Testis (tissue), 3 donors: ENCODE results near the gene CEP152. TPM values are rescaled to one million over a fixed set of nuclear protein-coding genes. Genes with fewer than 3 reads are reported as not detected.

ENCODE experiments used
- DNase-seq: peaks from one replicate; pipeline ENCODE4 v3.0.0-alpha.2; 2019
- H3K27ac ChIP-seq, 2 donors: fragments of 200-600 bp; sonication (generic); one replicate each; pipeline ENCODE4 v1.5.1; 2019
- H3K27me3 ChIP-seq: fragments of 200-600 bp; sonication (generic); one replicate; pipeline ENCODE4 v1.5.1; 2019
- H3K36me3 ChIP-seq: fragments of 200-600 bp; sonication (generic); one replicate; pipeline ENCODE4 v1.5.1; 2017; ENCODE audit warnings: low read depth; ENCODE audit errors: missing control alignments
- H3K4me1 ChIP-seq: fragments of 200-600 bp; sonication (generic); one replicate; pipeline ENCODE4 v1.5.1; 2019
- H3K4me3 ChIP-seq, 2 donors: fragments of 200-600 bp; sonication (generic); one replicate each; pipeline ENCODE4 v1.5.1; 2017 to 2019
- H3K9me3 ChIP-seq: fragments of 200-600 bp; sonication (generic); one replicate; pipeline ENCODE4 v1.5.1; 2017
- CTCF ChIP-seq, 3 experiments: fragments of 450-650 bp in 2 of 3; fragments of 200-600 bp in 1 of 3; sonication (generic) in 1 of 3; IDR thresholded peaks; one replicate each; pipeline ENCODE4 v1.5.1; 2016 to 2019; ENCODE audit warnings: antibody characterized with exemption in 3 of 3, mild to moderate bottlenecking in 2 of 3, moderate library complexity in 1 of 3
- POLR2A ChIP-seq: fragments of 450-650 bp; IDR thresholded peaks from one replicate; pipeline ENCODE4 v1.6.1; 2017; ENCODE audit warnings: antibody characterized with exemption, mild to moderate bottlenecking, moderate library complexity
- WGBS, 2 donors: methylation state at CpG; one replicate each; pipeline ENCODE4 v1.1.5; 2018; 5-methylcytosine and 5-hydroxymethylcytosine counted together
- intact Hi-C: fragments of 100-400 bp; cut with DNase I; formaldehyde crosslinking; loops from one replicate; pipeline ENCODE4 v1.15.1; 2023; ENCODE audit warnings: low total_unique reads
- polyA plus RNA-seq: library from polyadenylated mRNA; stranded (reverse); fragments of 350-450 nt; fragmentation: Illumina TruSeq; extraction: RNeasy Lipid Tissue Mini Kit (QIAGEN cat#74804); gene quantifications from one replicate; pipeline ENCODE4 v1.2.3, GENCODE V29; 2014; ENCODE audit warnings: low read depth, low replicate concordance; ENCODE audit not compliant: insufficient read depth
- total RNA-seq, 2 donors: library from RNA; depleted of rRNA; stranded (reverse); fragments of >200 nt; gene quantifications; one replicate each; pipeline ENCODE4 v1.2.3, GENCODE V29; 2016

The CEP152 gene
- total and polyA plus RNA-seq, 3 donors from 2014 or later: 11.5 to 66.3 (median 34.7) TPM

DNA sequence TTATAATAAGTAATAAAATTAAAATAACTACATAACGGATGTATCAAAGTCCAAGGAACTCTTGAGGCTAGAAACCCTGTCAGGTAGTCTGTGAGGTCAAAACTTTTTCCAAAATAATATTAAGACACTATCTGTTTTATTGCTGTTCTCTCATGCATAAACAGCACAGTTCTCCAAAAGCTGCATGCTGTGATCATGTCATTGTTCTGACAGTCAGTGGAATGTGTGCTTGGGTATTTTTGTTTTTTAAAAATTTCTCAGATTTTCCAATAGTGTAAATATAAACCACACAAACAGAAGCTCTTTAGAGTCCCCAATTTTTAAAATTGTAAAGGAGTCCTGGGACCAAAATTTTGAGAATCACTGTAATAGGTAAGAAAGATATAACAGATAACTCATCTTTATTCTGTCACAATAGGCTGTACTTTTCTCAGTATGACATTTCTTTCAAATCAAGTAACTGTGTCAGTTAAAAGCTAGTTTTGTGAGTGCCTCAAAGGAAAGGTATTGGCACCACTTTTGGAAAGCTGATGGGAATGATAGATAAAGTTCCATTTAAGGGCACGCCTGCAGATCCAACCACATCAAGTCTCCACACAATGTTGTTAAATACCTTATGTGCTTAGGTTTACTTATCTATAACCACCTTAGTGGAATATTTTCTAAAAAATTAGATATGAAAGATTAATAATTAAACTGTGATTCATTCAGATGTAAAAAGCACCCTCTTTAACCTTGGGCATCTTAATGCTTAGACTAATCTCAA lies 49.3 kb downstream of the CEP152 start:
- WGBS, 2 donors: 92 to 95% methylated on average over 2 of the region's 2 CpGs
- TF ChIP-seq POLR2A (no peak), CTCF (IDR thresholded peaks at IDR 0.05) (no peak)
- no peaks in the 10 kb centered on the region for H3K9me3 ChIP-seq
- no peaks in the 10 kb centered on the region for H3K27me3 ChIP-seq
- no peaks in the 10 kb centered on the region for H3K4me1 ChIP-seq
- no peak overlapping the region for H3K4me3 ChIP-seq
- no peak for DNase-seq
- no peak overlapping the region for H3K27ac ChIP-seq
- H3K36me3 ChIP-seq: no peaks in the 10 kb centered on the region
- intact Hi-C loops: no loop called here

GRCh38 chr15:48759921-48760320 lies 50.9 kb downstream of the CEP152 start:
- H3K4me1 ChIP-seq: no peaks in the 10 kb centered on the region
- no peaks in the 10 kb centered on the region for H3K9me3 ChIP-seq
- intact Hi-C loops: no loop called here
- TF ChIP-seq POLR2A (no peak), CTCF (IDR thresholded peaks at IDR 0.05) (no peak)
- DNase-seq: no peak
- H3K27ac ChIP-seq: no peak overlapping the region
- H3K27me3 ChIP-seq: no peaks in the 10 kb centered on the region
- H3K4me3 ChIP-seq: no peak overlapping the region
- WGBS, 2 donors: 77 to 79% methylated on average over 1 of the region's 1 CpG
- H3K36me3 ChIP-seq: no peaks in the 10 kb centered on the region

- H3K27ac ChIP-seq: no peak overlapping the region
- no peaks in the 10 kb centered on the region for H3K9me3 ChIP-seq
- intact Hi-C loops: no loop called here
- H3K4me1 ChIP-seq: no peaks in the 10 kb centered on the region
- H3K4me3 ChIP-seq: no peak overlapping the region
- no peak for DNase-seq
- 95 to 100% methylated on average over 1 of the region's 1 CpG for WGBS, 2 donors
- H3K27me3 ChIP-seq: no peaks in the 10 kb centered on the region
- no peaks in the 10 kb centered on the region for H3K36me3 ChIP-seq
- TF ChIP-seq POLR2A (no peak), CTCF (IDR thresholded peaks at IDR 0.05) (no peak)
Observed at GRCh38 chr15:48757661-48758060, 53.2 kb downstream of the CEP152 start.

- H3K9me3 ChIP-seq: no peaks in the 10 kb centered on the region
- H3K4me1 ChIP-seq: no peaks in the 10 kb centered on the region
- intact Hi-C loops: no loop called here
- 78 to 87% methylated on average over 3 of the region's 3 CpGs for WGBS, 2 donors
- no peak overlapping the region for H3K27ac ChIP-seq
- no peak overlapping the region for H3K4me3 ChIP-seq
- no peaks in the 10 kb centered on the region for H3K27me3 ChIP-seq
- TF ChIP-seq POLR2A (no peak), CTCF (IDR thresholded peaks at IDR 0.05) (no peak)
- no peaks in the 10 kb centered on the region for H3K36me3 ChIP-seq
- DNase-seq: no peak
Observed at GRCh38 chr15:48754011-48754410, 56.9 kb downstream of the CEP152 start.

DNA sequence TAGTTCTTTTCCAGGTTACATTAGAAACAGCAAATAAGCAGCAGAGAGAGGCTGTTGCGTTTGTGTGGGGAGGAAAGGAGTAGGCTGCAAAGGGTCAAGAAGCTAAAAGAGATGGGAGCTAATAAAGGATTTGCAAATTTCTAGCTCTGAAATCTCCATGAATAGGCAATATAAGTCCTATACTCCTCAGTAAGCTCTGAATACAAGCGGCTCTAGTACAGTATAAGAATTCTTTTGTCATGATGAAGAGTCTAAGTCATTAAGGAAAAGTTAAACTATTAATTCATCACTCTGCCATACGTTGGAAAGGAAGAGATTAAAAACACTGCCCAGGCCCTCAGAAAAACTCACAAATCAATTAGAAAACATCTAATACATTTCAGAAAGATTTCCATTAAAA lies 59.3 kb downstream of the CEP152 start:
- no peaks in the 10 kb centered on the region for H3K36me3 ChIP-seq
- no peak overlapping the region for H3K27ac ChIP-seq
- no peaks in the 10 kb centered on the region for H3K9me3 ChIP-seq
- no peaks in the 10 kb centered on the region for H3K27me3 ChIP-seq
- H3K4me1 ChIP-seq: no peaks in the 10 kb centered on the region
- WGBS, 2 donors: 84 to 91% methylated on average over 3 of the region's 3 CpGs
- H3K4me3 ChIP-seq: no peak overlapping the region
- TF ChIP-seq CTCF (IDR thresholded peaks at IDR 0.05) (no peak), POLR2A (no peak)
- no peak for DNase-seq
- intact Hi-C loops: no loop called here
